Activated naive CD8-positive, alpha-beta T cell treated with anti-CD3 and anti-CD28 coated beads, Interleukin-2, amount 50 U/mL, for 24 hours (primary cell): ENCODE results near the gene SIRT2.

ENCODE experiments used
- ATAC-seq: fragments of 150-1000 bp; cut with Tn5 transposase; one replicate; pipeline ENCODE4 v1.10.0; 2021
- DNase-seq: peaks from one replicate; pipeline ENCODE4 v3.0.0; 2021
- H3K27ac Mint-ChIP-seq: one replicate; pipeline ENCODE4 v1.8.0; 2021; ENCODE audit warnings: mild to moderate bottlenecking, mixed read lengths
- H3K27me3 Mint-ChIP-seq: one replicate; pipeline ENCODE4 v1.8.0; 2021; ENCODE audit warnings: mixed read lengths
- H3K36me3 Mint-ChIP-seq: one replicate; pipeline ENCODE4 v1.8.0; 2021; ENCODE audit warnings: low read depth, mixed read lengths
- H3K4me1 Mint-ChIP-seq: one replicate; pipeline ENCODE4 v1.8.0; 2021; ENCODE audit warnings: mixed read lengths
- H3K4me3 Mint-ChIP-seq: one replicate; pipeline ENCODE4 v1.8.0; 2021; ENCODE audit warnings: mild to moderate bottlenecking, moderate library complexity, mixed read lengths
- H3K9me3 Mint-ChIP-seq: one replicate; pipeline ENCODE4 v1.8.0; 2021; ENCODE audit warnings: mixed read lengths

SIRT2 gene

DNA sequence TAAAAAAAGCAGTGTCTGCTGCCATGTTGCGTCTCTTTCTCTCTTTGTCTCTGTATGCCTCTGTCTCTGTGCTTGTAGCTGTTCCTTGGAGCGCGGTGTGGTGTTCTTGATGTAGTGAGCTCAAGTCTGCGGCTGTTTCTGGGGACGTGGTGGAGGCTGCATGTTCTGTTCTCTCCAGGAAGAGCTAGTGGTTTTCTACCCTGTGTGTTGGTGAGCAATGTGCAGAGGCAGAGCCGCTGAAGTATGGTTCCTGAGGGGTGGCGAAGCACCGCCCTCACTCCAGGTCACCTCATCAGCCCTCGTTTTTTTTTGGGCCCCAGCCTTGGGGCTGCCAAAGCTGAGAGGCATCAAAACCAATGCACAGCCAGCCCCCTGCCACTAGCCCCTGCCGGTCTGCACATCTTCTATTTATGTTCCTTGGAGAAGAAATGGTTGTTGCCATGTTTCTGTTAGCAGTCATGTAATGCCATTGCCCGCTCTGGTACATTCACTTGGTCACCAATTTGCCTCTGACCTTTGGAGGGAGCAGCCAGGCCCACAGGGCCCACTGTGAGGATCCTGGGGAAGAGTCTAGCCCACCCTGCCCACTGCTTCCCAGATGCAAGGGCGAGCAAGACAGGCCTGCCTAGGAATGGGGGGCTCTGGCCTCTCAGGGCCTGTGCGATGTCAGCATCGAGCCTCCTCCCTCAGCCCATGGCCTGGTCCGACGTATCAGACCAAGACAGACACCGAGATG lies 56.8 kb downstream of the SIRT2 start:
- peaks cover 93% of the 10 kb centered on the region for H3K36me3 Mint-ChIP-seq
- peak; percentile 59 for DNase-seq
- peak overlapping the region; percentile 96 for H3K27ac Mint-ChIP-seq
- ATAC-seq: peak; percentile 78
- H3K4me1 Mint-ChIP-seq: peaks cover 89% of the 10 kb centered on the region
- peak overlapping the region; percentile 81 for H3K4me3 Mint-ChIP-seq
- no peaks in the 10 kb centered on the region for H3K9me3 Mint-ChIP-seq
- H3K27me3 Mint-ChIP-seq: no peaks in the 10 kb centered on the region

DNA sequence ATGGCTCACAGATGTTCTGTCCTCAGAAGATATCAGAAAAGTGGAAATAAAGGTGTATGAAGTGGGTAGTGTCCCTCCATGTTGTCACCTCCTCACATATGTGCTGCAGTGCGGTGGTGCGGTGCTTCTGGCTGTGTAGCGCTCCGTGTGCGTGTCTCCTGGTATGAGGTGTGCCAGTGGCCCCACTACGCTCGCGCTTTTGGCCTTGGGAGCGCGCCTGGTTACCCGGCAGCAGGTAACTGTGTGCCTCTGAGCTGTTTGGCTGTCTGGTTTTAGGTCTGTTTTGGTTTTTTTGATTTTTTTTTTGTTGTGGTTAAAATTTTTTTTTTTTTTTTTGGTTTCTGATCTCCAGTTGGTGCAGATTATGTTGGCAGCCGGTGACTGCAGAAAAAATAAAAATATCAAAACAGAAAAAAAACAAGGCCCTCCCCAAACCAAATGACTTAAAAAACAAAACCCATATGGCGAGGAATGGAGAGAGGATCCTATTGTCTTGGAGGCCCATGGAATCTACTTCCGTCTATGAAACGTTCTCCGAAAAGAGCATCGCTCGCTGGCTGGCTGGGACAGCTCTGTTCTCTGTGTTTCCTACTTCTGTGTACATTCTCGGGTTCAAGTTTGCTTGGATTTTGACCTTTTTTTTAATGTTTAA lies 57.5 kb downstream of the SIRT2 start:
- peak overlapping the region; percentile 96 for H3K27ac Mint-ChIP-seq
- peak overlapping the region; percentile 81 for H3K4me3 Mint-ChIP-seq
- no peaks in the 10 kb centered on the region for H3K27me3 Mint-ChIP-seq
- peaks cover 93% of the 10 kb centered on the region for H3K36me3 Mint-ChIP-seq
- H3K9me3 Mint-ChIP-seq: no peaks in the 10 kb centered on the region
- ATAC-seq: no peak
- H3K4me1 Mint-ChIP-seq: peaks cover 82% of the 10 kb centered on the region
- no peak for DNase-seq

DNA sequence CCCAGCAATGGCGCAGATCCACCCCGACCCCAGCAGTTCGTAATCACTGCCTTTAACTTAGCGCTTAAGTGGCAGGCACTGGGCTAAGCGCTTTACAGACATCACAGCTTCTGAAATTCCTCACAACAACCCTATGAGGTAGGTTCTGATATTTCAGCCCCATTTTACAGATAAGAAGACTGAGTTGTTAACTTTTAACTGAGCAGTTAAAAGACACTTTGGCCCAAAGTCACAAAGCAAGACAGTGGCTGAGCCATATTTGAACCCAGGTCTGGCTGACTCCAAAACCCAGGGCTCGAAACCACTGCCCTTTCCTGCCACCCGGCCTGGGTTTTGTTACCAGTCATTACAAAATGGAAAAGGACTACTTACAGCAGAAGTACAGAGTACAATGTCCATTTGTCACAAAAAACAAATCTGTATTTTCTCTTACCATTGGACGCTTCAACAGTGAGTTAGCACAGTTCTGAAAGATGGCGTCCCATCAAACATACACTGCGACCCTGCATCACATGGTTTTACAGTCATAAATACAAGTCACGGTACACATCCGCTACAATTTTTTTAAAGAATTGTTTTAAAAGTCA lies 58.1 kb downstream of the SIRT2 start:
- Mint-ChIP-seq H3K36me3 (peaks cover 96% of the 10 kb centered on the region), H3K27ac (peak overlapping the region; percentile 96)
- no peak for ATAC-seq

DNA sequence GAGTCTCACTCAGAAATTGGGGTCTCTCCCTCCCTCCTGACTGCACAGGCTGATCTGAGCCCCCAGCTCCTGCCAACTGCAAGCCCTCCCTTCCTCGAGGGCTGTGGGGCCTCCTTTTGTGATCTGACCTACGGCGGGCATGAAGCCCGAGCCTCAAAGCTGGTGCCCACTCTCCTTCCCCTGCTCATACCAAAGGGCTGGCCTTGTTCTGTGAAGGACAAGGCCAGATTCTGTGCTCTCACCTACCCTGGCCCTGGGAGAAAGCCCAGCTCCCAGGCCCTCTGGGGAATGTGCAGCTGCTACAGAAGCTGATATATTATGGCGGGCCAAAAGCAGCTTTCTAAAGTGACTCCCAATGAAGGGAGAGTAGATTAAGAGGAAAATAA lies 58.8 kb downstream of the SIRT2 start:
- peaks cover 95% of the 10 kb centered on the region for H3K36me3 Mint-ChIP-seq
- H3K9me3 Mint-ChIP-seq: no peaks in the 10 kb centered on the region
- peak overlapping the region; percentile 96 for H3K27ac Mint-ChIP-seq
- H3K4me1 Mint-ChIP-seq: peaks cover 71% of the 10 kb centered on the region
- no peak for ATAC-seq
- DNase-seq: no peak
- peak overlapping the region; percentile 81 for H3K4me3 Mint-ChIP-seq
- no peaks in the 10 kb centered on the region for H3K27me3 Mint-ChIP-seq

More for the DNA sequence above, 58.1 kb downstream of the SIRT2 start:
- H3K27me3 Mint-ChIP-seq: no peaks in the 10 kb centered on the region
- peak overlapping the region; percentile 81 for H3K4me3 Mint-ChIP-seq
- H3K4me1 Mint-ChIP-seq: peaks cover 78% of the 10 kb centered on the region
- no peaks in the 10 kb centered on the region for H3K9me3 Mint-ChIP-seq
- no peak for DNase-seq

DNA sequence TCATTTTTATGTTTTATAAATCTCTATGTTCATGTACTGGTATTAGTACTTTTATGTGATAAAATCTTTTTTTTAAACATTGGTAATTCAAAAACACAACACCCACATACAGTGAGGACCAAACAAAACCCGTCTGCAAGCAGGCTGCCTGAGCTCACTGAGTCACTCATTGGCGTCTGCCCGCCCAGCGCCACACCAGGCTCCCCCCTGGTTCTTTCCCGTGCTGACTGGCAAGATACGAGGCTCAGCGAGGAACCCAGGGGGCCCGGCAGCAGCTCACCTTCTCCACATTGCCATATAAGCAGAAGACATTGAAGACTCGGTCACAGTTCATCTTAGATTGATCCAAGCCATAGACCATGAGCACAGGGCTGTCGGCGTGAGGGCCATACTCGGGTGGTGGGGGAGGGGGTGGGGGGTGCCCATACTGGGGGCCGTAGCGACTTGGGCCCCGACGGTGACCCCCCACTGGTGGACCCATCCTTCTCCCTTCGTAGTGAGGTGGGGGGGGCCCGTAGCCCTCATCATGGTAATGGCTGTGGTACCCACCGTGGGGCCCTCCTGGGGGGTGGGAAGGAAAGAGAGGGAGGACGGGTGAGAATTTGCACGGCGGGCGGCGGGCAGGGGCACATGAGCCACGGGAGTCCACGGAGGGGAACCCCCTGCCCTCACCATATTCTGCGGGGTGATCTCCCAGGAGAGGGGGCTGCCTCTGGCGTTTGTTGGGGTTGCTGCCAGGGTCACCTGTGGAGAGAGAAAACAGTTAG lies 59.4 kb downstream of the SIRT2 start:
- no peak for ATAC-seq
- DNase-seq: no peak
- no peaks in the 10 kb centered on the region for H3K27me3 Mint-ChIP-seq
- peaks cover 92% of the 10 kb centered on the region for H3K36me3 Mint-ChIP-seq
- peak overlapping the region; percentile 81 for H3K27ac Mint-ChIP-seq
- H3K4me3 Mint-ChIP-seq: peak overlapping the region; percentile 81
- peaks cover 65% of the 10 kb centered on the region for H3K4me1 Mint-ChIP-seq
- no peaks in the 10 kb centered on the region for H3K9me3 Mint-ChIP-seq

DNA sequence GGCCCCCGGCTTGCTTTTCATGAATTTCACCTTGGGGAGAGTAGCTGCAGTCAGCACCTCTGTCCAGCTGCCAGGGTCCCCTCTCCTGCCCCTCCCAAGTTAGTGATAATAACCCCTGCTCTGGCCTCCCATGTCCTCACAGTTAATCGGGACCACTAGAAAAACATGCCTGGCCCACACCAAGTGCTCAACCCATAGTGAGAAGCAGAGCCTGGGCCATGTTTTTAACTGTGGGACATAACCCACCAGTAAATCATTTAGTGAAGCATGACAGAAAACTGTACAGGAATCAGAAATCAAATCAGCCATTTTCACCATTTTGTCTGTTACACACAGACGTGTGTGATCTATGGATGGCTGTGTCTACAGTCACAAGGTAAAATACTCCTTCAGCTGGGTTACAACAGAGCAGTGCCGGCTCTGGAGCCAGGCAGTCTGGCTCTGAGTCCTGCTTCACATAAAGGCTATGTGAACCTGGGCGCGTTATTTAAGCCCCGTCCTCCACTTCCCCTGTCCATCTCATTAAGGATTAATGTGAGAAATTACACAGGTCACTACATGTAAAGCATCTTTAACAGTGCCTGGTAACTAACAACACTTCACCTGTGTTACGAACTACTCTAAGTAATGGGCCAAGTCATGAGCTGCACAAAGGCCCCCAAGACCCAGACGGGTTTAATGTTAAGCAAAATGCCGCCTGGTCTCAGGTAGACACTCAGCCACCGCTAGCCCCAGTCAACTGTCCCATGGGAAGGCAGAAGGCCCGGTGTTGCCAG lies 60.2 kb downstream of the SIRT2 start:
- Mint-ChIP-seq H3K27me3 (no peaks in the 10 kb centered on the region), H3K9me3 (no peaks in the 10 kb centered on the region), H3K27ac (peak overlapping the region; percentile 81), H3K4me1 (peaks cover 57% of the 10 kb centered on the region), H3K36me3 (peaks cover 88% of the 10 kb centered on the region), H3K4me3 (no peak overlapping the region)
- DNase-seq (no peak), ATAC-seq (no peak)

DNA sequence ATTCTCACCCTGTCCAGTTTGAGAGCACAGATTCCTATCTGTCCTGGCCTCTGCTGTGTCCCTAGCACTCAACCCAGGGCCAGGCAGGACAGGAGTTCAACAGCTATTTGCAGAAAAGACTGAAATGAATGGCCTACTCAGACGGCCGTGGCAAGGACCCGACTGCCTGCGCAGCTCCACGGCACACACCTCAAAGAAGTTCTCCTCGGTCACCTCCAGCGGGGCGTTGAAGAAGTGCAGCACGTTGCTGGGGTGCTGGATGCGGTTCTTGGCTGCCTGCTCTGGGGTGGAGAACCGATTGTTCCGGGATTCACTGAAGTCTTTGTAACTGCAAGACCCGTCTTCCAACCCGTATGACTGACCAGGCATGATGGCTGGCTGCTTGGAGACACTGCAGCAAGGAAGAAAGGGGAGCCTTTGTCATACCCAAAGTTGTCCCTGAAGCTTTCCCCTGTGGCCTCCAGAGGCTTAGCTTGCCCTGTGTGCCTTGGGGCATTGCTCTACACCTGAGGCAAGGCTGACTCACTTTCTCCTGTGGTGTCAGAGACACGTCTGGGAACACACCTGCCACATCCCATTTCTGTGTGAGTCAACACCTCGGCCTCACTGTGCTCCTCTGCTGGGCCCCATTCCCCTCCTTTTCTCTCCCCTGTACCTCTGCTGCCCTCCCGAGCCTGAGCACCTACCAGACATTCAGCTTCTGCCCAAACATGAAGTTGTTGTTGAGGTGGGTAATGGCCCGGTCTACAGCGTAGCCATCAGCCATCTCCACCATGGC lies 61.0 kb downstream of the SIRT2 start:
- ATAC-seq: peak; percentile 79
- H3K4me1 Mint-ChIP-seq: peaks cover 49% of the 10 kb centered on the region
- peak overlapping the region; percentile 81 for H3K27ac Mint-ChIP-seq
- DNase-seq: peak; percentile 63
- no peak overlapping the region for H3K4me3 Mint-ChIP-seq
- no peaks in the 10 kb centered on the region for H3K27me3 Mint-ChIP-seq
- H3K36me3 Mint-ChIP-seq: peaks cover 80% of the 10 kb centered on the region
- no peaks in the 10 kb centered on the region for H3K9me3 Mint-ChIP-seq

DNA sequence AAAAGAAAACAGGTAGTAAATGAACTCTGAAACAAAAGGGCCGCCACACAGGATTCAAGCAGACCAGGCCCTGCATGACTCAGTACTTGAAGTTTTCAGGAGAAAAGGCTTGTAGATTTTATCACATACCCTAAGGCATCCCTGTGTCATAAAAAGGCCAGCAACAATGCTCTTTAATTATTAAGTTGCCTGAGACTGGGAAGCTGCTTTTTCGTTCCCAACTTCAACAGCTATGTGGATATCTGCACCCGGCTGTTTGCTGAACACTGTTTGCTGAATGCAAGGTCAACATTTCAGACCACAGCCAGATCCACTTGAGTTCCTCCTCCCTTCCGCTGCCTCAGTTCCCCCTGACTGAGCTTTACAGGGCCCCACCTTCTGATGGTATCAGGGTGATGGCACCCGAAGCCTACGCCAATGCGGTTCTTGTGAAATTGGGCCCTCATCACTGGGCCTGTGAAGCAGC lies 61.7 kb downstream of the SIRT2 start:
- Mint-ChIP-seq H3K4me1 (peaks cover 42% of the 10 kb centered on the region), H3K27me3 (no peaks in the 10 kb centered on the region)

DNA sequence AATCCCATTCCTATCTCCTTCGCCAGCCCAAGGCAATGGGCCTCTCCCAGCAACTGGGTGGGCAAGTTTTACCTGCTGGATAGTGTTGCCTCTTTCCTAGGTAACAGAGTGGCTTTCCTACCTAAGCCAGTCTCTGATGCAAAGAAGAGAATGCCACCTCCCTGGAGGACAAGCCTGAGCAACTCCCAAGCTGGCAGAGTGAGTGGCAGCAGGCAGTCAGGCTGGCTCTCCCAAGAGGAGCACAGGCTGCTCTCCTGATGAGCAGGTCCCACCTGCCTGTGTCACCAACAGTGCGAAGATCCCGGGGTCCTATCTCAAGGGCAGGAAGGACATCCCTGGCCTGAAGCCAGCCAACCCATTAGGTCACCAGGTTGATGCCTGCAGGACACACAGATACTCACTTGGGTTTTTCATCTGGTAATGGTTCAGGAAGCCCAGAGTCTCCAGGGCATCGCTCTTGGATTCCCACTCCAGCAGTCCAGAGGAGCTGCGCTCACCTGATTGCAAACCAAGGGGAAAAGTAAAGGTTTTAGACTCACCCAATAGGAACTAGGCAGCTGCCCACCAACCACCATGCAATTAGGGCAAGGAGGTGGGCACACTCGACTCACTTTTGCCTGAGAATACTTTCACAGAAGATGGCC lies 62.3 kb downstream of the SIRT2 start:
- no peak for ATAC-seq
- H3K9me3 Mint-ChIP-seq: no peaks in the 10 kb centered on the region
- H3K4me3 Mint-ChIP-seq: no peak overlapping the region
- DNase-seq: no peak
- H3K36me3 Mint-ChIP-seq: peaks cover 67% of the 10 kb centered on the region
- H3K27ac Mint-ChIP-seq: peak overlapping the region; percentile 57
- H3K27me3 Mint-ChIP-seq: no peaks in the 10 kb centered on the region
- peaks cover 39% of the 10 kb centered on the region for H3K4me1 Mint-ChIP-seq

More for the DNA sequence above, 61.7 kb downstream of the SIRT2 start:
- peak overlapping the region; percentile 81 for H3K27ac Mint-ChIP-seq
- DNase-seq: no peak
- no peaks in the 10 kb centered on the region for H3K9me3 Mint-ChIP-seq
- no peak overlapping the region for H3K4me3 Mint-ChIP-seq
- no peak for ATAC-seq
- peaks cover 73% of the 10 kb centered on the region for H3K36me3 Mint-ChIP-seq

DNA sequence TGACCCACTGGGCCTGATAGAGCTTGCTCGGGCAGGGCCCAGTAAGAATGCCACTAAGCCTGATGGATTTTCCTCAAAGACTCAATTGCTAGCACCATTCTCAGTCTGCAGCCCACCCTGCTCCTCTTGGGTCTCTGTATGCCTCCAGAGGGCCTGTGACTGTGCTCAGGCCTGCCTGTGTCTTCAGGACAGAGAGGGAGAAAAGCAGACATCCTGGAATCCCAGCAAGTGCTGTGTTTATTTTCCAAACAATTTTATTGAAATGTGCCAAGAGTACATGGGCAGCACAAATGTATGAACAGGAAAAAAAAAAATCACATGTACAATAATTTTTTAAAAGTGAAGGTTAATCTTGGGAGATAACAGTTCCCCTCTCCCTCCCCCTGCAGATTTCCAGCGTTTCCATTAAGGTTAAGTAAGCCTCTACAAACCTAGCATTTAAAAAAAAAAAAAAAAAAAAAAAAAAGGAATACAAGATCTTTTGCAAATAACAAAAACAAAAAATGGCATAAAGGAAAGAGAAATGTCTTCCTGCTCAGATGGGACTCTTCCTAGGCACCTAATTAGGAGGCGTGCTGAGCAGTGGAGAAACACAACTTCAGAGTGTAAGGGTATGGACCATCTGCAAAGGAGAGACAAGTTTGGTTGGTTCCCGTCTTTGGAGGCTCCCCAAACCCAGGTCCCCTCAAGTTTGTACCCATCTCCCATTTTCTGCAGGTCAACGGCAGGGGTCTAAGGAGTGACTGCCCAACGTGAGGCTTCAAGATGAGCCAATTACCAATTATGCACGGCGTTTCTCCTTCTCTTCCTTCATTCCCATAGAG lies 63.0 kb downstream of the SIRT2 start:
- Mint-ChIP-seq H3K27ac (peak overlapping the region; percentile 50), H3K4me3 (no peak overlapping the region), H3K9me3 (no peaks in the 10 kb centered on the region)

DNA sequence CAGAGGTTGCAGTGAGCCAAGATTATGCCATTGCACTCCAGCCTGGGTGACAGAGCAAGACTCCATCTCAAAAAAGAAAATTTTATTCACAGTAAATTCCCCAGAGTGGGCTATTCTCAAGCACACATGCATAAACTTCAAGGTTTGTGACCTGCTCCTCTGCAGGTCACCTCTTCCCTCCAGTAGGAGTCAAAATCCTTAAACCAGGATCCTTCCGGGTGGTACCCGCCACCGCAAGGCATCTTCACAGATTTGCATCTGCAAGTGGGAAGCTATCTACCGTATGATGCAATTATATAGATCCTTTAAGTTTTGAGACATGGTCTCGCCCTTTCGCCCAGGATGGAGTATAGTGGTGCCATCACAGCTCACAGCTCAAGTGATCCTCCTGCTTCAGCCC lies 64.8 kb downstream of the SIRT2 start:
- DNase-seq (no peak), ATAC-seq (no peak)
- Mint-ChIP-seq H3K36me3 (peaks cover 50% of the 10 kb centered on the region), H3K27me3 (no peaks in the 10 kb centered on the region), H3K4me3 (no peak overlapping the region), H3K4me1 (peaks cover 36% of the 10 kb centered on the region), H3K9me3 (no peaks in the 10 kb centered on the region), H3K27ac (peak overlapping the region; percentile 22)

More for the DNA sequence above, 63.0 kb downstream of the SIRT2 start:
- peaks cover 60% of the 10 kb centered on the region for H3K36me3 Mint-ChIP-seq
- no peak for ATAC-seq
- peaks cover 37% of the 10 kb centered on the region for H3K4me1 Mint-ChIP-seq
- no peak for DNase-seq
- no peaks in the 10 kb centered on the region for H3K27me3 Mint-ChIP-seq

DNA sequence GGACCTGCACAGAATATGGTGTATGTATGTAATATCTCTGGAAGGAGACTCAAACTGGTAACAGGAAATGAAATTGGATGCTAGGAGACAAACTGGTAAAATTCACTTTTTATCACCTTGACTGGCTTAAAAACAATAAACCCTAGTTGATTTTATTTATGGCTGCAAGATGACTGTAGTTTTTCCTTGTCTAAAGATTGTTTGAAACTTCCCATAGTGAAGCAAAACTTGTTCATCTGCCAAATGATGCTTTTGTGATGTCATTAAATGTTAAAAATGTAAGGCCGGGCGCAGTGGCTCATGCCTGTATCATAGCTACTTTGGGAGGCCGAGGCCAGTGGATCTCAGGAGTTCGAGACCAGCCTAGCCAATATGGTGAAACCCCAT lies 65.3 kb downstream of the SIRT2 start:
- no peak for DNase-seq
- peaks cover 45% of the 10 kb centered on the region for H3K36me3 Mint-ChIP-seq
- H3K4me3 Mint-ChIP-seq: no peak overlapping the region
- peak overlapping the region; percentile 46 for H3K27ac Mint-ChIP-seq
- H3K9me3 Mint-ChIP-seq: no peaks in the 10 kb centered on the region
- H3K27me3 Mint-ChIP-seq: no peaks in the 10 kb centered on the region
- peaks cover 31% of the 10 kb centered on the region for H3K4me1 Mint-ChIP-seq
- ATAC-seq: no peak
